Activated T-helper 9 cell treated with anti-CD3 and anti-CD28 coated beads, Interleukin-2, amount 50 U/mL, for 16 hours (primary cell): Measurements from ENCODE around the gene JOSD2.
"Not testable (repeated sequence)": the region's sequence is repeated elsewhere in the genome, so short reads cannot be mapped to it uniquely, and the experiment has no call there.

Experiments
- DNase-seq: peaks from one replicate; pipeline ENCODE4 v3.0.0-alpha.2; 2020; ENCODE audit warnings: low read depth

Gene JOSD2

GRCh38 chr19:50475736-50476223 is 35.2 kb downstream of the JOSD2 start:
- DNase-seq = no peak

DNA sequence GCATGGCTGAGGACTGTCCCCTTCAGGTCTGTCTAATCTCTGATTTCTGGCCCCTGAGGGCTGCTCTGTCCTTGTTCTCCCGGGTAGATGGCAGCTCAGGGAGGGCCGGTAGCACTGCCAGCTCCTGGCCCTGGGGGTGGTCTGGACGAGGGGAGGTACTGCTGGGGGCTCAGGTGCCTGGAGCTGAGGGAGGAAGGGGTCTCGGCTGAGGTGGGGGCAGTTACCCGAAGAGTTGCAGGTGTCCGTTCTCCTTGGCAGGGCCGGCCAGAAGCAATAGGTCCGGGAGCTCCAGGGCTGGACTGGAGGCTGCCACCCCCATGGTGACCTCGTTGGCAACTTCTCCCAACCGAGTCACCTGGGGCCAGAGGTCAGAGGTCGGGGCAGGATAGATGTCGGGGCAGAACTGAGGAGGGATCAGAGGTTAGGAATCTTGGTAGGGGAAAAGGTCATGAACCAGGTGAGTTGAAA is 35.9 kb downstream of the JOSD2 start:
- no peak for DNase-seq

- DNase-seq = not testable (repeated sequence)
These were observed 37.7 kb downstream of the JOSD2 start for GRCh38 chr19:50473336-50473735.

- DNase-seq = no peak
These were observed 42.2 kb downstream of the JOSD2 start for GRCh38 chr19:50468818-50469217.

DNA sequence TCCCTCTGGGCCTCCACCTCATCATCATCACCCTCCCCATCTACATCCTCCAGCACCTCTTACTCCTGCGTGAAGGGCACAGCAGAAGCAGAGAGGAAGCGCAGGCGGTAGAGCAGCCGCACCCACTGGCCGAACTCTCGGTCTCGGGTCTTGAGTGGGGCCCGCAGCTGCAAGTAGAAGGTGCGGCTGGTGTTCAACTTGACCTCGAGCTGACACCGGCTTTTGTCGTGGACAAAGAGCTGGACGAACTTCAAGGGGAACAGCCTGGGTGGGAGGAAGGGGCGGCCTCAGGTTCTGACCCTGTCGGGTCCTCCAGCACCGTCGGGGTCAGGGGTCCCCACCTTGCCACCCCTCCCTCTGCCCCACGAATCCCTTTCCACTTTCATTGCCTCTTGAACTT is 43.4 kb downstream of the JOSD2 start:
- no peak for DNase-seq

DNA sequence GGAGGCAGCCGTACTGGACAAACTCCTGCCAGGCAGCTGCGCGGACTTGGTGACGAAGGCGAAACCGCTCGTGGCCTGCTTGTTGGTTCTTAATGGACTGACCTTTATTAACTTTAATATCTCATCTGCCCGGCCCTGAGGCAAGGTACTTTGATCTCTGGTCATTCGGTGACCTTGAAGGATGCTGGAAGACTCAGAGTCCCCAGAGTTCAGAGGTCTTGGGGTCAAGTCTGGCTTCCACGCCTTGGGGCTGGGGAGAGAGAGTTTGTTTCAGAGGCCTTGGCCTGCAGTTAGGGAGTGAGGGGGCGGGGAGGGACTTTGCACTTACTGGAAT is 44.3 kb downstream of the JOSD2 start:
- DNase-seq = no peak

GRCh38 chr19:50465986-50466705 is 44.8 kb downstream of the JOSD2 start:
- DNase-seq = no peak

DNA sequence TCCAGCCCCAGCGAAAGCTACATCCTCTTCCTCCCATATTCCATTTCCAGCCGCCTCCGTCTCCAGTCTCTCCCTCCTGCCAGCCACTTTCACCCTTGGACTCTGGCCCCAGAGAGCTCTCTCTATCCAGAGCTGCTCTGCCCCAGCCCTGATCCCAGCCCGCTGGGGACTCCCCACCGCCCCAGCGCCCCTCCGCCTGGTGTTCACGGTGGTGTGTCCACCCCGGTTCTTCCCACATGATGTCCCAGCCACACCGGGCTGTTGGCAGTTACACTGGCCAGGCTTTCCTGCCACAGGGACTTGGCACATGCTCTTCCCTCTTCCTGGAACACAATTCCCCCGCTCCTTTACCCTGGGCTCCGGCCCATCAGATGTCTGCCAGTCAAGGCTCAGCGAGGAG is 46.0 kb downstream of the JOSD2 start:
- no peak for DNase-seq

DNA sequence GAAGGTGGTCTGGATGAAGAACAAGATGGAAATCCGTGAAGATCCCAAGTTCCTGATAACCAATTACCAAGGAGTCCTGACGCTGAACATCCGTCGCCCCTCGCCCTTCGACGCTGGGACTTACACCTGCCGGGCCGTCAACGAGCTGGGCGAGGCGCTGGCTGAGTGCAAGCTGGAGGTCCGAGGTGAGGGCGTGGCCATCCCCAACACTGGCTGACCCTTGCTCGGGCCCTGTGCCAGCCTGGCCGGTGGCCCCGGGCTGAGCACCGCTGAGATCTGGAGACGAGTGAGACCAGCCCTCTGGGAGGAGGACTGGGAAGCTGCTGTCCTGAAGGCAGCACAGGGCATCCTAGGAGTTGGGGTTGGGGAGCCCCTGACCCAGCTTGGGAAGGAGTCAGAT is 46.6 kb downstream of the JOSD2 start:
- no peak for DNase-seq

DNA sequence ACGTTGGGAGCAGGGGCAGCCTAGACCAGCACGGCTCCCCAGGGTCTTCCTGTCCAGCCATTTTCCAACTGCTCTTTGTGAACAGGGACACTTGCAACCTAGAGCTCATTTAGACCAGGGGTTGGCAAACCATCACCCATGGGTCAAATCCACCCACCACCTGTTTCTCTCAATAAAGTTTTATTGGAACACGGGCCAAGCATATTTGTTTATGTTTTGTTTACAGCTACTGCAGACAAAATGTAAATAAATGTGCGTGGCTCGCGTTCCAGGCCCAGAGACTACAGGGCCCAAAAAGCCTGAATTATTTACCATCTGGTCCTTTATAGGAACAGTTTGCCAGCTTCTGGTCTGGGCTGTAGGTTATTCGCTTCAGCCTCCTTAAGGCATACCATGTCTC is 48.0 kb downstream of the JOSD2 start:
- DNase-seq = no peak

DNA sequence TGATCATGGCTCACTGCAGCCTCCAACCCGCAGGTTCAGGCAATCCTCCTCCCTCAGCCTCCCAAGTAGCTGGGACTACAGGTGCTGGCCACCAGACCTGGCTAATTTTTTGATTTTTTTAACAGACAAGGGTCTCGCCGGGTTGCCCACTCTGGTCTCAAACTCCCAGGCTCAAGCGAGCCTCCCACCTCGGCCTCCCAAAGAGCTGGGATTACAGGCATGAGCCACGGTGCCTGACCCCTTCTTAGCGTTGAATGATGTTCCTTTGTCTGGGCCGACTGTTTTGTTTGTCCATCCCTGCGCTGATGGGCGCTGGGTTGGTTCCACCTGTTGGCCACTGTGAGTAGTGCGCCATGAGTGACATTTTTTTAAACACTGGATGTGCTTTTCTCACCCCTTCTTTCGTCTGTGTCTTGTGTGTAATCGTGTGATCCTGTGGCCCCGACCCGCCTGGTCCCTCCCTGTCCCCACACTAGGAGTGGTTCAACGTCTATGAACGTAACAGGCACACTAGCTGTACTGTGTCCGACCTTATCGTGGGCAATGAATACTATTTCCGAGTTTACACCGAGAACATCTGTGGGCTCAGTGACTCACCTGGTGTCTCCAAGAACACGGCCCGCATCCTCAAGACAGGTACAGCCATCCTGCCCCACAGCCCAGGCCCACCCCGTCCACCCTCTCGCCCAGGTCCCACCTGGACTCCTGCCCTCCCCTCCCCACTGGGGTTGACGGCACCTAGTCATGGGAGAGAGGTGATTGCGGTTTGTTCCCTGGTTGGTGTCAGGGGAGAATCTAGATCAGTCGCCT is 49.7 kb downstream of the JOSD2 start:
- DNase-seq = peak; percentile 21

- DNase-seq = no peak
These were observed 50.7 kb downstream of the JOSD2 start for GRCh38 chr19:50460161-50460765.

DNA sequence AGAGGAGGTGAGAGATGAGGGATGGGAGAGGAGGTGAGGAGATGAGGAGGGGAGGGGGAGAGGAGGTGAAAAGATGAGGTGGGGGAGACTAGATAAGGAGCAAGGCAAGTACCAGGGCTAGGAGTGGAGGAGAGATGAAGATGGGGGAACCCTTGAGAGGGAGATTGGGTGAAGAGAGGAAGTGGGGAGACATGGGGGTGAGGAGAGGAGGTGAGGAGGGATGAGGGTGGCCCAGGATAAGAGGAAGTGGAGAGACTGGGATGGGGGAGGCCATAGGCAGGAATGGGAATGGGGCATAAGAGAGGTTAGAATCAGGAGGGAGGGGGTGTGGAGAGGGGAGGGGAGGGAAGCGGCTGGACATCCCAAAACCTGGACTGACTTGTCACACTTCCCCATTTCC is 51.4 kb downstream of the JOSD2 start:
- no peak for DNase-seq

GRCh38 chr19:50459067-50459456 is 51.9 kb downstream of the JOSD2 start:
- DNase-seq = no peak

DNA sequence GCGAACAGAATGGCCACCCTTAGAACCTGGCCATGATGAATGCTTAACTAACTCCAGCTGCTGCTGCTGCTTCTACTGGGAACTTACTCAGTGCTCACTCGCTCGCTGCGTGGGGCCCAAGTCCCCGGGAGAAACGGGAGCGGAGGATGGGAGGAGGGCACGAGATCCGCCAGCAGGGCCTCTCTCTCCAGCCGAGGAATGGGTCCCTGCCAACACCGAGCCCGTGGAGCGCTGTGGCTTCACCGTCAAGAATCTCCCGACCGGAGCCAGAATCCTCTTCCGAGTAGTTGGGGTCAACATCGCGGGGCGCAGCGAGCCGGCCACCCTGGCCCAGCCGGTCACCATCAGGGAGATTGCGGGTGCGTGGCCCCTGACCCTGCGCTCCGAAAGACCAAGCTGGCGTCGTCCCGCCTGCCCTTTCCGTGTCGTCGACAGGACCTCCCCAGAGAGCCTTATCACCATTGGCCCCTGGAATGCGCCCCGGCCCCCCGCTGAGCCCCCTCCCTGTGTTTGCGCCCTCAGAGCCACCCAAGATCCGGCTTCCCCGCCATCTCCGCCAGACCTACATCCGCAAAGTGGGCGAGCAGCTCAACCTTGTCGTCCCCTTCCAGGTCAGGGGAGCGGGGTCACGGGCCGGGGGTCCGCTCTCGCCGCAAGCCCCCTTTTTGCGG is 52.5 kb downstream of the JOSD2 start:
- no peak for DNase-seq

GRCh38 chr19:50457300-50457699 is 53.7 kb downstream of the JOSD2 start:
- DNase-seq = no peak
